GM12878 (cell line): Measurements from ENCODE around the gene CLTRN. TPM values are rescaled to one million over a fixed set of nuclear protein-coding genes. Genes with fewer than 3 reads are reported as not detected.

Experiments
- ATAC-seq: fragments of 200-7000 bp; cut with Tn5 transposase; 3 replicates; pipeline ENCODE4 v1.9.1; 2020; ENCODE audit warnings: mild to moderate bottlenecking, moderate library complexity
- BruUV-seq: library from RNA; stranded (reverse); fragments of 400-500 nt; replicated peaks from 2 replicates; lab custom pipeline; 2021; lab: Mats Ljungman, UMichigan
- CTCF ChIA-PET: fragments of 300-600 bp; sonication (Branson Sonifier 250); formaldehyde crosslinking; extraction: SDS; loops from one replicate; lab custom pipeline; 2021; ENCODE audit warnings: inconsistent platforms; lab: Yijun Ruan, JAX
- POLR2A ChIA-PET: fragments of 350-600 bp; formaldehyde crosslinking; extraction: SDS; loops from one replicate; lab custom pipeline; 2021; ENCODE audit warnings: inconsistent platforms; lab: Charles Lee
- RAD21 ChIA-PET: fragments of 300-600 bp; sonication (Branson Sonifier 250); formaldehyde crosslinking; loops from one replicate; lab custom pipeline; 2023; ENCODE audit warnings: antibody characterized with exemption; ENCODE audit not compliant: unreplicated experiment; lab: Charles Lee
- SMC1A ChIA-PET: fragments of 300-600 bp; sonication (Branson Sonifier 250); formaldehyde crosslinking; loops from one replicate; lab custom pipeline; 2023; ENCODE audit not compliant: unreplicated experiment, uncharacterized antibody; lab: Charles Lee
- DNase-seq: peaks from one replicate; pipeline ENCODE4 v3.0.0-alpha.2; 2011; ENCODE audit warnings: low read depth, low spot score
- FAIRE-seq: peaks from 3 replicates; lab custom pipeline; 2011; peaks lifted over from hg19 to GRCh38; lab: Jason Lieb, UNC
- H2AFZ ChIP-seq: 2 replicates; pipeline ENCODE4 v1.6.0; 2011; ENCODE audit warnings: low read depth, low read length, control low read depth; ENCODE audit not compliant: control insufficient read depth
- H3K27ac ChIP-seq: 2 replicates; pipeline ENCODE4 v1.5.1; 2011; ENCODE audit warnings: control low read depth; ENCODE audit not compliant: control insufficient read depth, insufficient read depth
- H3K27me3 ChIP-seq, 2 experiments: replicated peaks in 1 of 2; 2 replicates each; pipeline versions ENCODE4 v1.6.0 to v1.6.1; 2011; ENCODE audit warnings: low read length in 1 of 2; ENCODE audit not compliant: control insufficient read depth in 2 of 2, insufficient read depth in 2 of 2
- H3K36me3 ChIP-seq, 2 experiments: 2 replicates each; pipeline ENCODE4 v1.5.1; 2011; ENCODE audit warnings: low read length in 1 of 2; ENCODE audit not compliant: control insufficient read depth in 2 of 2, insufficient read depth in 2 of 2
- H3K4me1 ChIP-seq: 2 replicates; pipeline ENCODE4 v1.6.1; 2011; ENCODE audit warnings: mild to moderate bottlenecking, low read length, moderate library complexity, mixed read lengths; ENCODE audit not compliant: control insufficient read depth, insufficient read depth
- H3K4me2 ChIP-seq: 2 replicates; pipeline ENCODE4 v1.6.0; 2011; ENCODE audit warnings: control low read depth; ENCODE audit not compliant: control insufficient read depth, insufficient read depth
- H3K4me3 ChIP-seq: fragments of 200-600 bp; sonication (generic); 2 replicates; pipeline ENCODE4 v1.5.1; 2016
- H3K79me2 ChIP-seq: 2 replicates; pipeline ENCODE4 v1.6.0; 2011; ENCODE audit warnings: low read length; ENCODE audit not compliant: control insufficient read depth, insufficient read depth
- H3K9ac ChIP-seq: 2 replicates; pipeline ENCODE4 v1.8.0; 2011; ENCODE audit warnings: low read length, control low read depth, mixed read lengths; ENCODE audit not compliant: control insufficient read depth, insufficient read depth
- H3K9me3 ChIP-seq: replicated peaks from 3 replicates; pipeline ENCODE4 v1.5.1; 2011; ENCODE audit warnings: mild to moderate bottlenecking, low read length; ENCODE audit not compliant: control insufficient read depth, insufficient read depth
- H4K20me1 ChIP-seq: 2 replicates; pipeline ENCODE4 v1.6.0; 2011; ENCODE audit not compliant: control insufficient read depth, insufficient read depth
- ESRRA ChIP-seq: IDR thresholded peaks from 2 replicates; pipeline ENCODE4 v1.6.1; 2012; ENCODE audit warnings: mild to moderate bottlenecking, low read length, improper control_type of control experiment
- LARP7 ChIP-seq: fragments of 450-650 bp; IDR thresholded peaks from 2 replicates; pipeline ENCODE4 v1.6.1; 2017; ENCODE audit warnings: mild to moderate bottlenecking
- PAX5 ChIP-seq: IDR thresholded peaks from 2 replicates; pipeline ENCODE4 v1.6.1; 2011; ENCODE audit warnings: low read depth, low read length, borderline replicate concordance
- SMAD1 ChIP-seq: fragments of 450-650 bp; IDR thresholded peaks from 2 replicates; pipeline ENCODE4 v1.6.1; 2018; ENCODE audit warnings: mild to moderate bottlenecking, low read depth; ENCODE audit not compliant: partially characterized antibody
- TBL1XR1 ChIP-seq: IDR thresholded peaks from 2 replicates; pipeline ENCODE4 v1.6.1; 2012; ENCODE audit warnings: low read depth, low read length, improper control_type of control experiment
- WGBS: methylation state at CpG from one replicate; pipeline ENCODE4 v1.1.6; 2016; ENCODE audit warnings: low lambda C conversion rate; ENCODE audit not compliant: insufficient replicate concordance, insufficient coverage; ENCODE audit errors: missing lambda C conversion rate; 5-methylcytosine and 5-hydroxymethylcytosine counted together
- in situ Hi-C: fragments of 300-500 bp; cut with MboI; formaldehyde crosslinking; loops from 9 replicates; pipeline ENCODE4 v1.14.3; 2018; ENCODE audit warnings: mixed read lengths
- intact Hi-C: fragments of 100-400 bp; cut with micrococcal nuclease; formaldehyde crosslinking; loops from one replicate; pipeline ENCODE4 v1.14.2; 2022; ENCODE audit not compliant: unreplicated experiment
- polyA plus RNA-seq, 11 experiments: library from polyadenylated mRNA; depleted of rRNA in 4 of 11; unstranded in 6 of 11; stranded (reverse) in 5 of 11; fragments of >200 nt; fragmentation: Nextera tagmentation in 4 of 11; fragmentation: Illumina TruSeq in 1 of 11; extraction: Ambion mirVana in 4 of 11; extraction: Trizol in 1 of 11; gene quantifications; 1 replicate in 1 of 11; 2 replicates in 10 of 11; pipeline versions ENCODE4 v1.2.1 to v1.2.3, GENCODE V29; 2011 to 2016; ENCODE audit warnings: inconsistent platforms in 2 of 11, missing spikeins in 2 of 11, low read depth in 1 of 11
- total RNA-seq, 4 experiments: library from RNA; depleted of rRNA in 3 of 4; stranded (reverse); fragments of >200 nt in 3 of 4; fragmentation: Illumina TruSeq in 1 of 4; extraction: Trizol in 1 of 4; gene quantifications; 2 replicates each; pipeline versions ENCODE4 v1.2.1 to v1.2.3, GENCODE V29; 2013 to 2021
- TF ChIP-seq, protein P1 (sequence below), 3 experiments: IDR thresholded peaks in 2 of 3; conservative IDR thresholded peaks in 1 of 3; 2 replicates each; pipeline ENCODE4 v1.5.1; 2011; ENCODE audit warnings: low read depth in 3 of 3, low read length in 3 of 3, mild to moderate bottlenecking in 3 of 3, control low read depth in 2 of 3, moderate library complexity in 2 of 3, inconsistent platforms in 1 of 3, mixed read lengths in 1 of 3; ENCODE audit not compliant: control insufficient read depth in 2 of 3, insufficient read depth in 1 of 3; ENCODE audit errors: extremely low read depth in 1 of 3

CLTRN gene
- total and polyA plus RNA-seq, 10 of the 15 experiments (the other 5 are each of a cell fraction or from before 2014, with no cell fraction given), result 0.13 to 0.75 (median 0.27) TPM; not detected in 1

- POLR2A ChIA-PET, result interaction anchor here (0.6 kb wide), 1 partner anchor 73 kb away, joined by 5 read pairs; no protein-coding TSS in a partner anchor
- no peak for FAIRE-seq
- 21% methylated on average over 3 of the region's 3 CpGs for WGBS
- H3K4me3 ChIP-seq, result no peak overlapping the region
- SMC1A ChIA-PET, result no interaction called here
- H3K4me2 ChIP-seq, result no peak overlapping the region
- no peaks in the 10 kb centered on the region for H3K36me3 ChIP-seq
- CTCF ChIA-PET, result interaction anchor here (1.4 kb wide), 1 partner anchor 33 kb away, joined by 3 read pairs; no protein-coding TSS in a partner anchor
- no peaks in the 10 kb centered on the region for H3K9me3 ChIP-seq
- H4K20me1 ChIP-seq, result no peaks in the 10 kb centered on the region
- BruUV-seq, result no TSS peak
- H2AFZ ChIP-seq, result no peak overlapping the region
- H3K79me2 ChIP-seq, result no peaks in the 10 kb centered on the region
- in situ Hi-C loops, result no loop called here
- intact Hi-C loops, result no loop called here
- no peaks in the 10 kb centered on the region; a peak in 1 of 4 replicates for H3K27me3 ChIP-seq
- H3K9ac ChIP-seq, result no peak overlapping the region
- H3K4me1 ChIP-seq, result no peaks in the 10 kb centered on the region
- no peak overlapping the region for H3K27ac ChIP-seq
- RAD21 ChIA-PET, result no interaction called here
- TF ChIP-seq SMAD1 (no peak), ESRRA (no peak), TBL1XR1 (no peak)
- no peak for ATAC-seq
- no peak for DNase-seq
Measured at GRCh38 chrX:15598026-15598425, 66.6 kb downstream of the CLTRN start.

DNA sequence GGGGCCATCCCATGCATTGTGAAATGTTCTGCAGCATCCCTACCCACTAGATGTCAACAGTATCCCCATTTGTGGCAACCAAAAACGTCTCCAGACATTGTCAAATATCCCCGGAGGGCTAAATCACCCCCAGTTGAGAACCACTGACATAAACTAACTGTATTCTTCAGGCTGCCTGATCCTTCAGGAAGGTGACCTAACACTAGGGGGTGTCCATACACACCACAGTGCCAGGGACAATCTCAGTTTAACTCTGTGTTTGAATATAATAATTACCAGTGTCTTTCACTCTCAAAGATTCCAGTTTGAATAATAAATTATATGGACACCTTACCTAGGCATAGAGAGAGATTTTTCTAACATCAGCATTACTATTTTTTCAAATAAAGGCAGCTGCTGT lies 70.2 kb downstream of the CLTRN start:
- RAD21 ChIA-PET, result no interaction called here
- Histone ChIP-seq H3K4me3 (no peak overlapping the region), H3K27me3 (no peaks in the 10 kb centered on the region), H3K9ac (no peak overlapping the region), H3K9me3 (no peaks in the 10 kb centered on the region), H3K27ac (no peak overlapping the region), H2AFZ (no peak overlapping the region), H3K79me2 (no peaks in the 10 kb centered on the region), H3K4me1 (no peaks in the 10 kb centered on the region), H4K20me1 (no peaks in the 10 kb centered on the region), H3K4me2 (no peak overlapping the region), H3K36me3 (no peaks in the 10 kb centered on the region)
- no TSS peak for BruUV-seq
- CTCF ChIA-PET, result no interaction called here
- DNase-seq (no peak), FAIRE-seq (no peak), ATAC-seq (no peak)
- intact Hi-C loops (no loop called here), in situ Hi-C loops (no loop called here)
- WGBS, result 17% methylated on average over 2 of the region's 2 CpGs
- TF ChIP-seq, protein P1, sequence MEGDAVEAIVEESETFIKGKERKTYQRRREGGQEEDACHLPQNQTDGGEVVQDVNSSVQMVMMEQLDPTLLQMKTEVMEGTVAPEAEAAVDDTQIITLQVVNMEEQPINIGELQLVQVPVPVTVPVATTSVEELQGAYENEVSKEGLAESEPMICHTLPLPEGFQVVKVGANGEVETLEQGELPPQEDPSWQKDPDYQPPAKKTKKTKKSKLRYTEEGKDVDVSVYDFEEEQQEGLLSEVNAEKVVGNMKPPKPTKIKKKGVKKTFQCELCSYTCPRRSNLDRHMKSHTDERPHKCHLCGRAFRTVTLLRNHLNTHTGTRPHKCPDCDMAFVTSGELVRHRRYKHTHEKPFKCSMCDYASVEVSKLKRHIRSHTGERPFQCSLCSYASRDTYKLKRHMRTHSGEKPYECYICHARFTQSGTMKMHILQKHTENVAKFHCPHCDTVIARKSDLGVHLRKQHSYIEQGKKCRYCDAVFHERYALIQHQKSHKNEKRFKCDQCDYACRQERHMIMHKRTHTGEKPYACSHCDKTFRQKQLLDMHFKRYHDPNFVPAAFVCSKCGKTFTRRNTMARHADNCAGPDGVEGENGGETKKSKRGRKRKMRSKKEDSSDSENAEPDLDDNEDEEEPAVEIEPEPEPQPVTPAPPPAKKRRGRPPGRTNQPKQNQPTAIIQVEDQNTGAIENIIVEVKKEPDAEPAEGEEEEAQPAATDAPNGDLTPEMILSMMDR (IDR thresholded peaks at IDR 0.05 in 2 of 3, conservative IDR thresholded peaks at IDR 0.05 in 1 of 3; ENCODE audit: control insufficient read depth in 2 of 3, extremely low read depth in 1 of 3, insufficient read depth in 1 of 3, low read depth in 3 of 3, low read length in 3 of 3), result peak in 2 of 3 experiments; percentile 5 to 15; a peak in 1 of 6 replicates
- TF ChIP-seq LARP7, result no peak
- TF ChIP-seq PAX5, result no peak
- SMC1A ChIA-PET, result no interaction called here
- POLR2A ChIA-PET, result no interaction called here
